HCT116 (cell line): ENCODE measurements around the gene PTPN13. TPM values are rescaled to one million over a fixed set of nuclear protein-coding genes. Genes with fewer than 3 reads are reported as not detected.

ENCODE experiments used
- ATAC-seq: fragments of 200-7000 bp; cut with Tn5 transposase; 2 replicates; pipeline ENCODE4 v1.9.1; 2020; ENCODE audit warnings: mild to moderate bottlenecking, moderate library complexity
- BruUV-seq: library from RNA; stranded (reverse); fragments of 400-500 nt; replicated peaks from 2 replicates; lab custom pipeline; 2021; lab: Mats Ljungman, UMichigan
- CTCF ChIA-PET: fragments of 300-600 bp; sonication (Branson Sonifier 250); formaldehyde crosslinking; loops from one replicate; lab custom pipeline; 2021; ENCODE audit warnings: antibody characterized with exemption; lab: Charles Lee
- POLR2A ChIA-PET: fragments of 300-600, 350-600 bp; sonication (Branson Sonifier 250); formaldehyde crosslinking; loops from one replicate; lab custom pipeline; 2021; ENCODE audit warnings: antibody characterized with exemption; lab: Charles Lee
- RAD21 ChIA-PET, 2 experiments: fragments of 300-600 bp; sonication (Branson Sonifier 250); formaldehyde crosslinking; loops; one replicate each; lab custom pipeline; 2023; ENCODE audit warnings: low total read pairs in 2 of 2; ENCODE audit not compliant: uncharacterized antibody in 2 of 2, unreplicated experiment in 2 of 2, low non-redundant PET in 1 of 2; lab: Charles Lee
- DNase-seq: peaks from one replicate; pipeline ENCODE4 v3.0.0-alpha.2; 2010; ENCODE audit warnings: low read depth, low spot score
- H2AFZ ChIP-seq: fragments of 200-600 bp; shearing (Covaris generic), sonication (generic); 2 replicates; pipeline ENCODE4 v1.6.1; 2017; ENCODE audit warnings: low read depth, mixed run types, mixed read lengths, antibody characterized with exemption, low read length; ENCODE audit not compliant: poor library complexity, severe bottlenecking
- H3K27ac ChIP-seq: 2 replicates; pipeline ENCODE4 v1.5.1; 2012; ENCODE audit warnings: low read depth, low read length
- H3K27me3 ChIP-seq: fragments of 200-600 bp; sonication (generic); 2 replicates; pipeline ENCODE4 v1.6.1; 2016; ENCODE audit warnings: mixed run types, low read length, mixed read lengths; ENCODE audit not compliant: insufficient read depth
- H3K36me3 ChIP-seq, 2 experiments: fragments of 200-500 bp in 1 of 2; fragments of 200-600 bp in 1 of 2; sonication (Bioruptor generic) in 1 of 2; sonication (generic) in 1 of 2; 2 replicates each; pipeline versions ENCODE4 v1.5.1 to v1.6.1; 2014 to 2016; ENCODE audit warnings: low read length in 2 of 2, inconsistent platforms in 1 of 2, mixed read lengths in 1 of 2, mixed run types in 1 of 2; ENCODE audit not compliant: insufficient read depth in 2 of 2, control insufficient read depth in 1 of 2
- H3K4me1 ChIP-seq, 2 experiments: fragments of 200-600 bp in 1 of 2; sonication (generic) in 1 of 2; 2 replicates each; pipeline versions ENCODE4 v1.5.1 to v1.6.1; 2012 to 2017; ENCODE audit warnings: low read length in 2 of 2, inconsistent platforms in 1 of 2, mild to moderate bottlenecking in 1 of 2, mixed read lengths in 1 of 2, mixed run types in 1 of 2, moderate library complexity in 1 of 2; ENCODE audit not compliant: insufficient read depth in 2 of 2, control insufficient read depth in 1 of 2
- H3K4me2 ChIP-seq: fragments of 200-600 bp; sonication (generic); 2 replicates; pipeline ENCODE4 v1.6.1; 2017; ENCODE audit warnings: mixed run types, low read length, mixed read lengths
- H3K4me3 ChIP-seq, 2 experiments: fragments of 200-600 bp in 1 of 2; sonication (generic) in 1 of 2; replicated peaks in 1 of 2; 2 replicates each; pipeline ENCODE4 v1.5.1; 2011 to 2016; ENCODE audit warnings: low read length in 2 of 2, control low read depth in 1 of 2, low read depth in 1 of 2, mild to moderate bottlenecking in 1 of 2, mixed read lengths in 1 of 2, mixed run types in 1 of 2
- H3K79me2 ChIP-seq: fragments of 200-600 bp; sonication (generic); 2 replicates; pipeline ENCODE4 v1.6.1; 2017; ENCODE audit warnings: mild to moderate bottlenecking, mixed run types, low read length, moderate library complexity, mixed read lengths; ENCODE audit not compliant: insufficient read depth
- H3K9ac ChIP-seq: fragments of 200-600 bp; sonication (generic); 2 replicates; pipeline ENCODE4 v1.6.1; 2016; ENCODE audit warnings: low read length, mixed read lengths
- H3K9me2 ChIP-seq: fragments of 200-600 bp; sonication (generic), shearing (Covaris generic); 2 replicates; pipeline ENCODE4 v1.6.1; 2017; ENCODE audit warnings: mixed run types, mild to moderate bottlenecking, moderate library complexity; ENCODE audit not compliant: insufficient read depth
- H3K9me3 ChIP-seq, 2 experiments: fragments of 200-500 bp in 1 of 2; fragments of 200-600 bp in 1 of 2; sonication (Bioruptor generic) in 1 of 2; sonication (generic) in 1 of 2; 2 replicates each; pipeline ENCODE4 v1.6.1; 2014 to 2017; ENCODE audit warnings: low read length in 2 of 2, mixed read lengths in 2 of 2, inconsistent platforms in 1 of 2, low read depth in 1 of 2, mild to moderate bottlenecking in 1 of 2, mixed run types in 1 of 2, moderate library complexity in 1 of 2; ENCODE audit not compliant: control insufficient read depth in 1 of 2, insufficient read depth in 1 of 2
- H4K20me1 ChIP-seq: fragments of 200-600 bp; sonication (generic), shearing (Covaris generic); 2 replicates; pipeline ENCODE4 v1.6.1; 2017; ENCODE audit warnings: mixed run types, mild to moderate bottlenecking, moderate library complexity; ENCODE audit not compliant: insufficient read depth
- EGR1 ChIP-seq: IDR thresholded peaks from 2 replicates; pipeline ENCODE4 v1.6.1; 2012; ENCODE audit warnings: low read depth
- EZH2 ChIP-seq: fragments of 200-600 bp; sonication (generic); IDR thresholded peaks from 2 replicates; pipeline ENCODE4 v1.6.1; 2017; ENCODE audit warnings: antibody characterized with exemption, mixed run types
- EZH2phosphoT487 ChIP-seq: fragments of 200-600 bp; IDR thresholded peaks from 2 replicates; pipeline ENCODE4 v1.6.1; 2018; ENCODE audit warnings: antibody characterized with exemption, borderline replicate concordance
- FOSL1 ChIP-seq: IDR thresholded peaks from 2 replicates; pipeline ENCODE4 v1.6.1; 2012; ENCODE audit warnings: low read depth
- JUND ChIP-seq: IDR thresholded peaks from 2 replicates; pipeline ENCODE4 v1.6.1; 2012
- POLR2A ChIP-seq: IDR thresholded peaks from 2 replicates; pipeline ENCODE4 v1.7.0; 2011; ENCODE audit warnings: borderline replicate concordance; ENCODE audit not compliant: insufficient read depth, insufficient read length; ENCODE audit errors: extremely low read depth
- POLR2AphosphoS5 ChIP-seq: IDR thresholded peaks from 2 replicates; pipeline ENCODE4 v1.6.1; 2011; ENCODE audit warnings: mild to moderate bottlenecking, low read depth, low read length, moderate library complexity
- RAD21 ChIP-seq: IDR thresholded peaks from 2 replicates; pipeline ENCODE4 v1.6.1; 2012; ENCODE audit warnings: low read depth, mild to moderate bottlenecking
- SIN3A ChIP-seq: IDR thresholded peaks from 2 replicates; pipeline ENCODE4 v1.6.1; 2012; ENCODE audit warnings: low read depth
- SP1 ChIP-seq: IDR thresholded peaks from 2 replicates; pipeline ENCODE4 v1.6.1; 2012; ENCODE audit warnings: low read depth
- SRF ChIP-seq: IDR thresholded peaks from 2 replicates; pipeline ENCODE4 v1.6.1; 2012; ENCODE audit warnings: low read depth
- YY1 ChIP-seq: IDR thresholded peaks from 2 replicates; pipeline ENCODE4 v1.6.1; 2011; ENCODE audit warnings: low read length, low read depth, moderate library complexity, mild to moderate bottlenecking; ENCODE audit not compliant: insufficient replicate concordance; ENCODE audit errors: extremely low read depth
- ZNF274 ChIP-seq: fragments of 200-500 bp; sonication (Bioruptor generic); IDR thresholded peaks from 2 replicates; pipeline ENCODE4 v1.6.1; 2014; ENCODE audit warnings: mild to moderate bottlenecking, low read depth, low read length, inconsistent platforms
- intact Hi-C: fragments of 100-400 bp; cut with micrococcal nuclease; formaldehyde crosslinking; loops from 2 replicates; pipeline ENCODE4 v1.10.0; 2022
- total RNA-seq: library from RNA; stranded (reverse); gene quantifications from one replicate; pipeline ENCODE4 v1.2.1, GENCODE V29; 2021; ENCODE audit not compliant: unreplicated experiment
- TF ChIP-seq, protein P1 (sequence below): IDR thresholded peaks from 2 replicates; pipeline ENCODE4 v1.6.1; 2011; ENCODE audit warnings: mild to moderate bottlenecking, low read length, moderate library complexity; ENCODE audit not compliant: insufficient replicate concordance; ENCODE audit errors: extremely low read depth
- TF ChIP-seq, protein P2 (sequence below): IDR thresholded peaks from 2 replicates; pipeline ENCODE4 v1.6.1; 2012
- TF ChIP-seq, protein P3 (sequence below): IDR thresholded peaks from 2 replicates; pipeline ENCODE4 v1.6.1; 2012; ENCODE audit warnings: low read depth
- TF ChIP-seq, protein P4 (sequence below), 3 experiments: fragments of 200-600 bp in 1 of 3; sonication (generic) in 1 of 3; IDR thresholded peaks in 2 of 3; conservative IDR thresholded peaks in 1 of 3; 2 replicates each; pipeline ENCODE4 v1.5.1; 2012 to 2017; ENCODE audit warnings: low read depth in 2 of 3, low read length in 2 of 3, antibody characterized with exemption in 1 of 3, borderline replicate concordance in 1 of 3, control low read depth in 1 of 3, mild to moderate bottlenecking in 1 of 3, mixed read lengths in 1 of 3, mixed run types in 1 of 3, moderate library complexity in 1 of 3; ENCODE audit not compliant: insufficient read depth in 1 of 3
- TF ChIP-seq, protein P5 (sequence below): IDR thresholded peaks from 2 replicates; pipeline ENCODE4 v1.6.1; 2012

The PTPN13 gene
- total RNA-seq, 1 experiment from 2014 or later: 14.6 TPM

DNA sequence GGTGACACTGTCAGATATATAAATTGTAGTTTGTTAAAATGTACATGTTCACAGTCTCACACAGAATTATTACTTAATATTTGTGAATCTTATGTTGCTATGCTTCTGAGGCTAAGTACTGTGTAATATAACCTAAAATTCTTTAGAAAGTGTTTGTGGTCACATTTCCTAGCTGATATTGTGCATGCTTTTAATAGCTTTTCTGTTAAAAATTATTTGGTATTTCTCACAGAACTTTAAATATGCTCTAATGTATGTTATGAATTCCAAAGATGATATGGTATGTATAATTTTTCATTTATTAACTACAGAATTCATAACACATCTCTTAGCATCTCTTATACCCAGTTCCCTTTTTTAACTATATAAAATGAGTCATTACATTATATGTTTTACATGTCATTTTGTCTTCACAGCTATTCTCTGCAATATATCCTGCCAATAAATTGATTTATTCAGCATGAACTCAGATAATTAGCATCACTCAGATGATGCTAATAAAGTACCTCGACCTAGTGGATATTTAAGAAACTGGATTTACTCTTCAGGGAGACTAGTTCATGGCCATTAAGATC, 9.3 kb downstream of the PTPN13 start:
- CTCF ChIA-PET: interaction anchor here (1.4 kb wide), 1 partner anchor 8 kb away, joined by 3 read pairs; no protein-coding TSS in a partner anchor

More for the DNA sequence above, 9.3 kb downstream of the PTPN13 start:
- Histone ChIP-seq H4K20me1 (no peaks in the 10 kb centered on the region), H3K9me3 (no peaks in the 10 kb centered on the region), H3K4me2 (no peak overlapping the region), H3K36me3 (no peaks in the 10 kb centered on the region), H3K27me3 (no peaks in the 10 kb centered on the region), H3K9me2 (no peaks in the 10 kb centered on the region), H3K79me2 (peaks cover 2% of the 10 kb centered on the region; the same call in 1 of the 2 replicates), H2AFZ (no peak overlapping the region), H3K9ac (no peak overlapping the region), H3K4me3 (no peak overlapping the region), H3K27ac (no peak overlapping the region), H3K4me1 (no peaks in the 10 kb centered on the region)
- RAD21 ChIA-PET: no interaction called here
- TF ChIP-seq, protein P1, sequence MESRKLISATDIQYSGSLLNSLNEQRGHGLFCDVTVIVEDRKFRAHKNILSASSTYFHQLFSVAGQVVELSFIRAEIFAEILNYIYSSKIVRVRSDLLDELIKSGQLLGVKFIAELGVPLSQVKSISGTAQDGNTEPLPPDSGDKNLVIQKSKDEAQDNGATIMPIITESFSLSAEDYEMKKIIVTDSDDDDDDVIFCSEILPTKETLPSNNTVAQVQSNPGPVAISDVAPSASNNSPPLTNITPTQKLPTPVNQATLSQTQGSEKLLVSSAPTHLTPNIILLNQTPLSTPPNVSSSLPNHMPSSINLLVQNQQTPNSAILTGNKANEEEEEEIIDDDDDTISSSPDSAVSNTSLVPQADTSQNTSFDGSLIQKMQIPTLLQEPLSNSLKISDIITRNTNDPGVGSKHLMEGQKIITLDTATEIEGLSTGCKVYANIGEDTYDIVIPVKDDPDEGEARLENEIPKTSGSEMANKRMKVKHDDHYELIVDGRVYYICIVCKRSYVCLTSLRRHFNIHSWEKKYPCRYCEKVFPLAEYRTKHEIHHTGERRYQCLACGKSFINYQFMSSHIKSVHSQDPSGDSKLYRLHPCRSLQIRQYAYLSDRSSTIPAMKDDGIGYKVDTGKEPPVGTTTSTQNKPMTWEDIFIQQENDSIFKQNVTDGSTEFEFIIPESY: no peak
- TF ChIP-seq EZH2phosphoT487 (no peak), RAD21 (no peak), FOSL1 (no peak), POLR2A (no peak), SP1 (no peak), EZH2 (no peak), SIN3A (no peak), YY1 (no peak), EGR1 (no peak), SRF (no peak), ZNF274 (no peak), JUND (no peak), POLR2AphosphoS5 (no peak)
- TF ChIP-seq, protein P2, sequence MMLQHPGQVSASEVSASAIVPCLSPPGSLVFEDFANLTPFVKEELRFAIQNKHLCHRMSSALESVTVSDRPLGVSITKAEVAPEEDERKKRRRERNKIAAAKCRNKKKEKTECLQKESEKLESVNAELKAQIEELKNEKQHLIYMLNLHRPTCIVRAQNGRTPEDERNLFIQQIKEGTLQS: no peak
- TF ChIP-seq, protein P3, sequence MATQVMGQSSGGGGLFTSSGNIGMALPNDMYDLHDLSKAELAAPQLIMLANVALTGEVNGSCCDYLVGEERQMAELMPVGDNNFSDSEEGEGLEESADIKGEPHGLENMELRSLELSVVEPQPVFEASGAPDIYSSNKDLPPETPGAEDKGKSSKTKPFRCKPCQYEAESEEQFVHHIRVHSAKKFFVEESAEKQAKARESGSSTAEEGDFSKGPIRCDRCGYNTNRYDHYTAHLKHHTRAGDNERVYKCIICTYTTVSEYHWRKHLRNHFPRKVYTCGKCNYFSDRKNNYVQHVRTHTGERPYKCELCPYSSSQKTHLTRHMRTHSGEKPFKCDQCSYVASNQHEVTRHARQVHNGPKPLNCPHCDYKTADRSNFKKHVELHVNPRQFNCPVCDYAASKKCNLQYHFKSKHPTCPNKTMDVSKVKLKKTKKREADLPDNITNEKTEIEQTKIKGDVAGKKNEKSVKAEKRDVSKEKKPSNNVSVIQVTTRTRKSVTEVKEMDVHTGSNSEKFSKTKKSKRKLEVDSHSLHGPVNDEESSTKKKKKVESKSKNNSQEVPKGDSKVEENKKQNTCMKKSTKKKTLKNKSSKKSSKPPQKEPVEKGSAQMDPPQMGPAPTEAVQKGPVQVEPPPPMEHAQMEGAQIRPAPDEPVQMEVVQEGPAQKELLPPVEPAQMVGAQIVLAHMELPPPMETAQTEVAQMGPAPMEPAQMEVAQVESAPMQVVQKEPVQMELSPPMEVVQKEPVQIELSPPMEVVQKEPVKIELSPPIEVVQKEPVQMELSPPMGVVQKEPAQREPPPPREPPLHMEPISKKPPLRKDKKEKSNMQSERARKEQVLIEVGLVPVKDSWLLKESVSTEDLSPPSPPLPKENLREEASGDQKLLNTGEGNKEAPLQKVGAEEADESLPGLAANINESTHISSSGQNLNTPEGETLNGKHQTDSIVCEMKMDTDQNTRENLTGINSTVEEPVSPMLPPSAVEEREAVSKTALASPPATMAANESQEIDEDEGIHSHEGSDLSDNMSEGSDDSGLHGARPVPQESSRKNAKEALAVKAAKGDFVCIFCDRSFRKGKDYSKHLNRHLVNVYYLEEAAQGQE: no peak
- TF ChIP-seq, protein P4, sequence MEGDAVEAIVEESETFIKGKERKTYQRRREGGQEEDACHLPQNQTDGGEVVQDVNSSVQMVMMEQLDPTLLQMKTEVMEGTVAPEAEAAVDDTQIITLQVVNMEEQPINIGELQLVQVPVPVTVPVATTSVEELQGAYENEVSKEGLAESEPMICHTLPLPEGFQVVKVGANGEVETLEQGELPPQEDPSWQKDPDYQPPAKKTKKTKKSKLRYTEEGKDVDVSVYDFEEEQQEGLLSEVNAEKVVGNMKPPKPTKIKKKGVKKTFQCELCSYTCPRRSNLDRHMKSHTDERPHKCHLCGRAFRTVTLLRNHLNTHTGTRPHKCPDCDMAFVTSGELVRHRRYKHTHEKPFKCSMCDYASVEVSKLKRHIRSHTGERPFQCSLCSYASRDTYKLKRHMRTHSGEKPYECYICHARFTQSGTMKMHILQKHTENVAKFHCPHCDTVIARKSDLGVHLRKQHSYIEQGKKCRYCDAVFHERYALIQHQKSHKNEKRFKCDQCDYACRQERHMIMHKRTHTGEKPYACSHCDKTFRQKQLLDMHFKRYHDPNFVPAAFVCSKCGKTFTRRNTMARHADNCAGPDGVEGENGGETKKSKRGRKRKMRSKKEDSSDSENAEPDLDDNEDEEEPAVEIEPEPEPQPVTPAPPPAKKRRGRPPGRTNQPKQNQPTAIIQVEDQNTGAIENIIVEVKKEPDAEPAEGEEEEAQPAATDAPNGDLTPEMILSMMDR (IDR thresholded peaks at IDR 0.05 in 2 of 3, conservative IDR thresholded peaks at IDR 0.05 in 1 of 3; ENCODE audit: borderline replicate concordance in 1 of 3, insufficient read depth in 1 of 3, low read depth in 2 of 3, low read length in 2 of 3): no peak
- TF ChIP-seq, protein P5, sequence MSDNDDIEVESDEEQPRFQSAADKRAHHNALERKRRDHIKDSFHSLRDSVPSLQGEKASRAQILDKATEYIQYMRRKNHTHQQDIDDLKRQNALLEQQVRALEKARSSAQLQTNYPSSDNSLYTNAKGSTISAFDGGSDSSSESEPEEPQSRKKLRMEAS: no peak
- ATAC-seq: no peak
- BruUV-seq: no TSS peak
- intact Hi-C loops: no loop called here
- DNase-seq: no peak
- POLR2A ChIA-PET: interaction anchor here (1.3 kb wide), 1 partner anchor 9 kb away, joined by 3 read pairs; the partner anchor contains the start of gene PTPN13
